GM23338 (cell line): ENCODE data around the gene BEGAIN. TPM values are rescaled to one million over a fixed set of nuclear protein-coding genes. Genes with fewer than 3 reads are reported as not detected.

Experiments used
- ATAC-seq: fragments of 200-7000 bp; cut with Tn5 transposase; 3 replicates; pipeline ENCODE4 v1.9.1; 2020
- DNase-seq: peaks from one replicate; pipeline ENCODE4 v3.0.0-alpha.2; 2015; ENCODE audit warnings: low spot score
- H2AFZ ChIP-seq: fragments of 200-600 bp; sonication (generic); 2 replicates; pipeline ENCODE4 v1.8.0; 2016; ENCODE audit warnings: antibody characterized with exemption, mild to moderate bottlenecking, moderate library complexity
- H3F3A ChIP-seq: fragments of 200-600 bp; sonication (generic); replicated peaks from 2 replicates; pipeline ENCODE4 v1.8.0; 2017; ENCODE audit warnings: antibody characterized with exemption, mixed run types, low read depth
- H3K27ac ChIP-seq: fragments of 200-600 bp; sonication (generic); 2 replicates; pipeline ENCODE4 v1.6.1; 2016; ENCODE audit warnings: low read depth
- H3K27me3 ChIP-seq: fragments of 200-600 bp; sonication (generic); 2 replicates; pipeline ENCODE4 v1.8.0; 2016; ENCODE audit warnings: mild to moderate bottlenecking, mixed run types, moderate library complexity; ENCODE audit not compliant: insufficient read depth
- H3K36me3 ChIP-seq: fragments of 200-600 bp; sonication (generic); 2 replicates; pipeline ENCODE4 v1.8.0; 2016; ENCODE audit warnings: mild to moderate bottlenecking; ENCODE audit not compliant: insufficient read depth
- H3K4me1 ChIP-seq: fragments of 200-600 bp; sonication (generic); 2 replicates; pipeline ENCODE4 v1.8.0; 2016; ENCODE audit warnings: mild to moderate bottlenecking, moderate library complexity; ENCODE audit not compliant: insufficient read depth
- H3K4me2 ChIP-seq: fragments of 200-600 bp; sonication (generic); 2 replicates; pipeline ENCODE4 v1.7.1; 2017; ENCODE audit warnings: mixed run types
- H3K4me3 ChIP-seq: fragments of 200-600 bp; sonication (generic); 2 replicates; pipeline ENCODE4 v1.6.1; 2016; ENCODE audit warnings: mixed run types
- H3K79me2 ChIP-seq: fragments of 200-600 bp; sonication (generic); replicated peaks from 2 replicates; pipeline ENCODE4 v1.8.0; 2017; ENCODE audit warnings: mild to moderate bottlenecking; ENCODE audit not compliant: insufficient read depth
- H3K9me2 ChIP-seq: fragments of 200-600 bp; sonication (generic); 2 replicates; pipeline ENCODE4 v1.8.0; 2017; ENCODE audit not compliant: insufficient read depth
- H4K20me1 ChIP-seq: fragments of 200-600 bp; sonication (generic); replicated peaks from 2 replicates; pipeline ENCODE4 v1.8.0; 2017; ENCODE audit warnings: mild to moderate bottlenecking; ENCODE audit not compliant: insufficient read depth
- H3K27ac Mint-ChIP-seq: 2 replicates; pipeline ENCODE4 v1.8.0; 2020; ENCODE audit warnings: inconsistent platforms, mild to moderate bottlenecking, moderate library complexity, mixed read lengths
- H3K27me3 Mint-ChIP-seq: 3 replicates; pipeline ENCODE4 v1.8.0; 2022; ENCODE audit warnings: low read depth, mild to moderate bottlenecking, moderate library complexity, mixed read lengths, inconsistent platforms; ENCODE audit not compliant: insufficient read depth, poor library complexity
- H3K36me3 Mint-ChIP-seq: 3 replicates; pipeline ENCODE4 v1.8.0; 2021; ENCODE audit warnings: low read depth, mild to moderate bottlenecking, inconsistent platforms, moderate library complexity, mixed read lengths
- H3K4me1 Mint-ChIP-seq: 3 replicates; pipeline ENCODE4 v1.8.0; 2020; ENCODE audit warnings: mild to moderate bottlenecking, inconsistent platforms, mixed read lengths
- H3K4me3 Mint-ChIP-seq: 3 replicates; pipeline ENCODE4 v1.8.0; 2021; ENCODE audit warnings: moderate library complexity, mild to moderate bottlenecking, inconsistent platforms, mixed read lengths
- H3K9me3 Mint-ChIP-seq: 3 replicates; pipeline ENCODE4 v1.8.0; 2020; ENCODE audit warnings: moderate library complexity, mild to moderate bottlenecking, inconsistent platforms, mixed read lengths
- CREB1 ChIP-seq: fragments of 250-450 bp; sonication (Bioruptor Pico); IDR thresholded peaks from 2 replicates; pipeline ENCODE4 v1.5.0; 2020; ENCODE audit warnings: low read depth, mild to moderate bottlenecking, moderate library complexity
- ETS1 ChIP-seq: IDR thresholded peaks from 2 replicates; pipeline ENCODE4 v1.6.1; 2016; ENCODE audit warnings: antibody characterized with exemption
- EZH2 ChIP-seq: fragments of 200-600 bp; sonication (generic); IDR thresholded peaks from one replicate; pipeline ENCODE4 v1.8.0; 2017; ENCODE audit warnings: antibody characterized with exemption, mild to moderate bottlenecking, low read depth; ENCODE audit not compliant: unreplicated experiment
- EZH2phosphoT487 ChIP-seq: fragments of 200-600 bp; sonication (generic); IDR thresholded peaks from one replicate; pipeline ENCODE4 v1.8.1; 2018; ENCODE audit warnings: antibody characterized with exemption; ENCODE audit not compliant: unreplicated experiment
- JUNB ChIP-seq: IDR thresholded peaks from one replicate; pipeline ENCODE4 v1.6.1; 2016; ENCODE audit warnings: antibody characterized with exemption; ENCODE audit not compliant: unreplicated experiment
- NANOG ChIP-seq: IDR thresholded peaks from 2 replicates; pipeline ENCODE4 v1.6.1; 2016; ENCODE audit warnings: antibody characterized with exemption, borderline replicate concordance
- POLR2AphosphoS5 ChIP-seq: IDR thresholded peaks from 2 replicates; pipeline ENCODE4 v1.6.1; 2016; ENCODE audit warnings: antibody characterized with exemption, low read depth
- STAT1 ChIP-seq: IDR thresholded peaks from one replicate; pipeline ENCODE4 v1.6.1; 2016; ENCODE audit warnings: antibody characterized with exemption; ENCODE audit not compliant: unreplicated experiment
- ZNF114 ChIP-seq: fragments of 250-450 bp; sonication (Bioruptor Pico); IDR thresholded peaks from 2 replicates; pipeline ENCODE4 v1.5.0; 2020; ENCODE audit warnings: mild to moderate bottlenecking, moderate library complexity
- ZNF331 ChIP-seq: fragments of 250-450 bp; sonication (Bioruptor Pico); IDR thresholded peaks from 2 replicates; pipeline ENCODE4 v1.5.0; 2020; ENCODE audit warnings: low read depth, mild to moderate bottlenecking, moderate library complexity
- ZNF462 ChIP-seq: fragments of 250-450 bp; sonication (Bioruptor Pico); IDR thresholded peaks from 2 replicates; pipeline ENCODE4 v1.5.0; 2020; ENCODE audit warnings: mild to moderate bottlenecking, moderate library complexity
- polyA plus RNA-seq: library from polyadenylated mRNA; unstranded; fragments of >200 nt; fragmentation: Nextera tagmentation; extraction: Ambion mirVana; gene quantifications from 2 replicates; pipeline ENCODE4 v1.2.1, GENCODE V29; 2016
- total RNA-seq: library from RNA; depleted of rRNA; stranded (reverse); fragments of >200 nt; shearing (Covaris generic); gene quantifications from 2 replicates; pipeline ENCODE4 v1.2.3, GENCODE V29; 2014
- TF ChIP-seq, protein P1 (sequence below): IDR thresholded peaks from one replicate; pipeline ENCODE4 v1.6.1; 2018; ENCODE audit warnings: antibody characterized with exemption; ENCODE audit not compliant: unreplicated experiment

The BEGAIN gene
- total and polyA plus RNA-seq, 2 experiments from 2014 or later: 0.60 to 2.4 TPM

GRCh38 chr14:100535287-100536120, 51.7 kb downstream of the BEGAIN start (continued):
- TF ChIP-seq ZNF462 (CRISPR knock-in tag) (no peak), NANOG (no peak)

- Mint-ChIP-seq H3K4me1 (peaks cover 8% of the 10 kb centered on the region), H3K27ac (no peak overlapping the region), H3K27me3 (peaks cover 3% of the 10 kb centered on the region), H3K36me3 (no peaks in the 10 kb centered on the region), H3K4me3 (no peak overlapping the region), H3K9me3 (no peaks in the 10 kb centered on the region)
- H2AFZ ChIP-seq: no peak overlapping the region
- H3K79me2 ChIP-seq: no peaks in the 10 kb centered on the region
- no peak overlapping the region for H3K4me2 ChIP-seq
- H3K4me3 ChIP-seq: no peak overlapping the region
- H3K27ac ChIP-seq: no peak overlapping the region
- no peaks in the 10 kb centered on the region for H3K4me1 ChIP-seq
- no peaks in the 10 kb centered on the region for H3F3A ChIP-seq
- H3K9me2 ChIP-seq: no peaks in the 10 kb centered on the region
- H4K20me1 ChIP-seq: no peaks in the 10 kb centered on the region
- DNase-seq (no peak), ATAC-seq (peak; percentile 14)
- H3K36me3 ChIP-seq: no peaks in the 10 kb centered on the region
- no peaks in the 10 kb centered on the region for H3K27me3 ChIP-seq
- TF ChIP-seq ZNF114 (CRISPR knock-in tag): no peak
- TF ChIP-seq ETS1: no peak
- TF ChIP-seq ZNF331: no peak
- no peak for TF ChIP-seq POLR2AphosphoS5
- TF ChIP-seq, protein P1, sequence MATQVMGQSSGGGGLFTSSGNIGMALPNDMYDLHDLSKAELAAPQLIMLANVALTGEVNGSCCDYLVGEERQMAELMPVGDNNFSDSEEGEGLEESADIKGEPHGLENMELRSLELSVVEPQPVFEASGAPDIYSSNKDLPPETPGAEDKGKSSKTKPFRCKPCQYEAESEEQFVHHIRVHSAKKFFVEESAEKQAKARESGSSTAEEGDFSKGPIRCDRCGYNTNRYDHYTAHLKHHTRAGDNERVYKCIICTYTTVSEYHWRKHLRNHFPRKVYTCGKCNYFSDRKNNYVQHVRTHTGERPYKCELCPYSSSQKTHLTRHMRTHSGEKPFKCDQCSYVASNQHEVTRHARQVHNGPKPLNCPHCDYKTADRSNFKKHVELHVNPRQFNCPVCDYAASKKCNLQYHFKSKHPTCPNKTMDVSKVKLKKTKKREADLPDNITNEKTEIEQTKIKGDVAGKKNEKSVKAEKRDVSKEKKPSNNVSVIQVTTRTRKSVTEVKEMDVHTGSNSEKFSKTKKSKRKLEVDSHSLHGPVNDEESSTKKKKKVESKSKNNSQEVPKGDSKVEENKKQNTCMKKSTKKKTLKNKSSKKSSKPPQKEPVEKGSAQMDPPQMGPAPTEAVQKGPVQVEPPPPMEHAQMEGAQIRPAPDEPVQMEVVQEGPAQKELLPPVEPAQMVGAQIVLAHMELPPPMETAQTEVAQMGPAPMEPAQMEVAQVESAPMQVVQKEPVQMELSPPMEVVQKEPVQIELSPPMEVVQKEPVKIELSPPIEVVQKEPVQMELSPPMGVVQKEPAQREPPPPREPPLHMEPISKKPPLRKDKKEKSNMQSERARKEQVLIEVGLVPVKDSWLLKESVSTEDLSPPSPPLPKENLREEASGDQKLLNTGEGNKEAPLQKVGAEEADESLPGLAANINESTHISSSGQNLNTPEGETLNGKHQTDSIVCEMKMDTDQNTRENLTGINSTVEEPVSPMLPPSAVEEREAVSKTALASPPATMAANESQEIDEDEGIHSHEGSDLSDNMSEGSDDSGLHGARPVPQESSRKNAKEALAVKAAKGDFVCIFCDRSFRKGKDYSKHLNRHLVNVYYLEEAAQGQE: no peak
- no peak for TF ChIP-seq NANOG
- no peak for TF ChIP-seq STAT1
- TF ChIP-seq JUNB: no peak
- no peak for TF ChIP-seq EZH2phosphoT487
- TF ChIP-seq CREB1 (CRISPR knock-in tag): no peak
- TF ChIP-seq EZH2: no peak
These were observed 52.5 kb downstream of the BEGAIN start for GRCh38 chr14:100534528-100535286.
